ENCODE measurements around the gene FZD8.
"Not testable (repeated sequence)": the region's sequence is repeated elsewhere in the genome, so short reads cannot be mapped to it uniquely, and the experiment has no call there.

Gene FZD8, protein sequence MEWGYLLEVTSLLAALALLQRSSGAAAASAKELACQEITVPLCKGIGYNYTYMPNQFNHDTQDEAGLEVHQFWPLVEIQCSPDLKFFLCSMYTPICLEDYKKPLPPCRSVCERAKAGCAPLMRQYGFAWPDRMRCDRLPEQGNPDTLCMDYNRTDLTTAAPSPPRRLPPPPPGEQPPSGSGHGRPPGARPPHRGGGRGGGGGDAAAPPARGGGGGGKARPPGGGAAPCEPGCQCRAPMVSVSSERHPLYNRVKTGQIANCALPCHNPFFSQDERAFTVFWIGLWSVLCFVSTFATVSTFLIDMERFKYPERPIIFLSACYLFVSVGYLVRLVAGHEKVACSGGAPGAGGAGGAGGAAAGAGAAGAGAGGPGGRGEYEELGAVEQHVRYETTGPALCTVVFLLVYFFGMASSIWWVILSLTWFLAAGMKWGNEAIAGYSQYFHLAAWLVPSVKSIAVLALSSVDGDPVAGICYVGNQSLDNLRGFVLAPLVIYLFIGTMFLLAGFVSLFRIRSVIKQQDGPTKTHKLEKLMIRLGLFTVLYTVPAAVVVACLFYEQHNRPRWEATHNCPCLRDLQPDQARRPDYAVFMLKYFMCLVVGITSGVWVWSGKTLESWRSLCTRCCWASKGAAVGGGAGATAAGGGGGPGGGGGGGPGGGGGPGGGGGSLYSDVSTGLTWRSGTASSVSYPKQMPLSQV

GRCh38 chr10:35642035-35642792, at the start of gene FZD8:
FZD8 (minus strand) TSS chr10:35642296; CDS start chr10:35641429, 867 bp downstream.
- FAIRE-seq (peak; percentile 23), DNase-seq (ENCODE audit: low spot score) (peak; percentile 93)

- DNase-seq (ENCODE audit: low spot score) (no peak), FAIRE-seq (no peak)
Observed at GRCh38 chr10:35691522-35692236, 49.6 kb upstream of the FZD8 start.

- FAIRE-seq, result no peak
- DNase-seq (ENCODE audit: low spot score), result no peak
Observed at GRCh38 chr10:35690534-35690933, 48.4 kb upstream of the FZD8 start.

GRCh38 chr10:35685858-35686257, 43.8 kb upstream of the FZD8 start:
- not testable (repeated sequence) for FAIRE-seq; DNase-seq (ENCODE audit: low spot score)

DNA sequence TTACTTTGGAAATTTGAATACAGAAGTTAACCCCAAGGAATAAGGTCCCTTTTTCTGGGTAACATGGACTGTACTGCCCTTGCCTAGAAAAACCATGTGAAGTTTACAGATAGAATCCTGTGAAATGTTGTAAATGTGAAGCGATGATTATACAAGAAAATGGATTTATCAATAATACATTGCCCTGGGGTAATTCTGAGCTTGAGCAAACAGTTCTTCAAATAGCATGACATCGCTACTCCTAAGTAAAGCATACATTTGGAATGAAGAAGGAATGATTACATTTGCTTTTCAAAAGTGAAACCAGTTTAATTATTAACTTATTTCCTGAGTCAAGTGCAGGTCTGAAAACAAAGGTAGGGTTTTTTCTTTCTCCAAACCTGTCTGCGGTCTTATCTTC, 43.3 kb upstream of the FZD8 start:
- FAIRE-seq (no peak), DNase-seq (ENCODE audit: low spot score) (no peak)

DNA sequence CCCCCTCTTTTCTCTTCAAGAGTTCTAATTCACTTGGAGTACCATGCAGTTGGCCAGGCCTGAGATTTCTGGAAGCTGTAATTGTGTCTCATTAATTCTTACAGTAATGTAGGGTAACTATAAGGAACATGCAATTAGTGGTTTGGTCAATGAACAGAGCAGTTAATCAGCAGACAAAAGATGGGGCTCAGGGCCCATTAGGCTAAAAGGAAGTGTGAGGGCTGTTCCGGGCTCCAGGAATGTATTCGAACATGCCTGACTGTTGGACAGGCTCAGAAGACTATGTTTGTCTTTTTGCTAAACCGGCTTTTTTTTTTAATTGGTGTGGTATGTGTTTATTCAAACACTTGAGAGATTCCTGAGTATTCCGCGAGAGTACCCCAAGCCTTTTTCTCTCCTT, 42.5 kb upstream of the FZD8 start:
- DNase-seq (ENCODE audit: low spot score), result no peak
- FAIRE-seq, result no peak

DNA sequence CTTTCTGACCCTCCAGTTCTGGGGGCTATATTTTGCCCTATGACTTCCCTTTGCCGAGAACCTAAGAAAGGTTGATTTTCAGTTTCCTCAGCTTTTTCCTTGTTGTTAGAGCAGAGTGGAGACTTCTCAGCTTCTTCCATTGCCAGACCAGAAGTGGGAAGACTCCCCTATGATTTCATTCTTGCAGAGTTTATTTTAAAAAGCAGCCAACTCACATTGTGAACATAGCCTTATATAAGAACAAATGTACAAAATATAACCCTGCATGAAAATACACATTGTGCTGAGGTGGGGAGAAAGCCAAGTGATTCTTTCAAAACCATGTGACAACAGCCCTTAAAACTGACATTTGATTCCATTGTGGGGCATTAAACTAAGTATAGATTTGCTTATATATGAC, 33.8 kb upstream of the FZD8 start:
- DNase-seq (ENCODE audit: low spot score) (no peak), FAIRE-seq (no peak)

- FAIRE-seq (no peak), DNase-seq (ENCODE audit: low spot score) (no peak)
Observed at GRCh38 chr10:35674843-35675242, 32.7 kb upstream of the FZD8 start.

DNA sequence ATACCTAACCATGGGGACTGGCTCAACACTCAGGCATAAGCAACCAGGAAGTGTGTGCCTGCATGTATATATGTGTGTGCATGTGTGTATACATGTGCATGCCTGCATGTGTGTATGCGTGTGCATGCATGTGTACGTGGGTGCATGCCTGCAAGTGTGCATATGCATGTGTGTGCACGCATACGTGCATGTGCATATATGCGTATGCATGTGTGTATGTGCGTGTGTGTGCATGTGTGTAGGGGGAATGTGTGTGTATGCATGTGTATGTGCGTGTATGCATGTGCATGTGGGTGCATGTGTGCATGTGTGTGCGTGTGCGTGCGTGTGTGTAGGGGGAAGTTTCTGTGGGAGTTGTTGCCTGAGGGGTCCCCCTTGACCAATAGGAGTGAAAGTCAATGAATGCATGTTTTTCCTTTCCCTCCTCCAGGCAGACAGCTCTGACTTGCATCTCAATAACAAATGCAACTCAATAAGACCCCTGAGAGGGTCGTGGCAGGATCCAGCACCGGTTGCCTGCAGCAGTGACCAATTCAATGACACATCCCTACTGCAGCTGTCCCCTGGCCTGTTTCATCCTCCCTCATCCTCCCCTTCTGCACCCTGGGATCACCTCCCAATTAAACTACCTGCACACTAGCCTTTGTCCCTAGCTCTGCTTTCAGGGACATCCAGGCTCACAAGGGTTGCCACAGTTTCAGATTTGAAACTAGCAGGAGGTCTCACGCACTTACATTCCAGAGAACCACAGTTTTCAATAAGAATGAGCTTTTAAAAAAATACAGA, 27.0 kb upstream of the FZD8 start:
- no peak for DNase-seq (ENCODE audit: low spot score)
- peak; percentile 99 for FAIRE-seq

DNA sequence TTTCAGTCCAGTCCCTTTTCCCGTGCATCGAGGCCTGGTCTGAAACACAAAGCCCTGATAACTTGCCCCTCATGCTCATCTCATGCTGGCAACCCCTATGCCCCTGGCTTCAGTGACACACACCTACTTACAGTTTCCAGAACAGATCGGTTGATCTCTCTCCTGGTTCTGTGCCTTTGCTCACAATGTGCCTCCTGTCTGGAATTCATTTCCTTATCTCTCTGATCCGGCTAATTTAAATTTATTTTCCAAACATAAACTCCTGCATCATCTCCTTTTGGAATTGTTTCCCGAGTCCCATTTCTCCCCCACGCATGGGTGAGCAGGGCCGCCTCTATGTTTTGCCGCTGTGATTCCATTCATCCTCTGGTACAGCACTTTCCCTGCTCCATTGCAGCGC, 25.9 kb upstream of the FZD8 start:
- no peak for FAIRE-seq
- DNase-seq (ENCODE audit: low spot score), result no peak

DNA sequence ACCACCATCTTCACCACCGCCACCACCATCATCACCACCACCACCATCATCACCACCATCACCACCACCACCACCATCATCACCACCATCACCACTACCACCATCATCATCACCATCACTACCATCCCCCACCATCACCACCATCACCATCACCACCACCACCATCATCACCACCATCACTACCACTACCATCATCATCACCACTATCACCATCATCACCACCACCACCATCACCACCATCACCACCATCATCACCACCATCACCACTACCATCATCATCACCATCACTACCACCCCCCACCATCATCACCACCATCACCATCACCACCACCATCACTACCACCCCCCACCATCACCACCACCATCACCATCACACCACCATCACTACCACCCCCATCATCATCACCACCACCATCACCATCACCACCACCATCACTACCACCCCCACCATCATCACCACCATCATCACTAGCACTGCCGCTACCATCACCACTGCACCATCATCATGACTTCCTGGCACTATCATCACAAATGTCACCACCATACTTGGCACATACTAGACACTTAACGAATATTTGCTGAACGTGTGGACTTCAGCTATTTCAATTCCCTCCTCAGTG, 25.3 kb upstream of the FZD8 start:
- no peak for FAIRE-seq
- no peak for DNase-seq (ENCODE audit: low spot score)

GRCh38 chr10:35661236-35661635, 19.1 kb upstream of the FZD8 start:
- FAIRE-seq (no peak), DNase-seq (ENCODE audit: low spot score) (no peak)

DNA sequence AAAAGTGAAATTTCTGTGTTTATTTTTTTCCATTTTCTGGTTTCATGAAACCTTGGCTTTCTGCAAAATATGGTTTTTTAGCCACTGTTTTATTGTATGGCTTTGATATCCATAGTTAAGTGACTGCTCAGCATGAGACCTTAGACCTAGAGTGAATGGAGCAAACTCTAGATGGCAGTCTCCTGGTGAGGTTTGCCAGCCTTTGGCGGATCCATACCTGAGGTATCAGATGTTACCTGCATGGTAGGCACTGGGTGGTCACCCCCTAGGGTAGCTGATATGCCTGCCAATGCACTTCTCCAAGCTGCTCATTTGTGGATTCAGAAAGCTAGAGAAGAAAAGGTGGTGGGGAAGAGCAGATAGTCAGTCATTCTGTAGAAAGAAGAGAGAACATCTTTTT, 17.4 kb upstream of the FZD8 start:
- no peak for DNase-seq (ENCODE audit: low spot score)
- FAIRE-seq, result no peak

GRCh38 chr10:35657621-35658020, 15.5 kb upstream of the FZD8 start:
- DNase-seq (ENCODE audit: low spot score) (no peak), FAIRE-seq (no peak)

- DNase-seq (ENCODE audit: low spot score) (no peak), FAIRE-seq (no peak)
Observed at GRCh38 chr10:35652824-35653223, 10.7 kb upstream of the FZD8 start.

DNA sequence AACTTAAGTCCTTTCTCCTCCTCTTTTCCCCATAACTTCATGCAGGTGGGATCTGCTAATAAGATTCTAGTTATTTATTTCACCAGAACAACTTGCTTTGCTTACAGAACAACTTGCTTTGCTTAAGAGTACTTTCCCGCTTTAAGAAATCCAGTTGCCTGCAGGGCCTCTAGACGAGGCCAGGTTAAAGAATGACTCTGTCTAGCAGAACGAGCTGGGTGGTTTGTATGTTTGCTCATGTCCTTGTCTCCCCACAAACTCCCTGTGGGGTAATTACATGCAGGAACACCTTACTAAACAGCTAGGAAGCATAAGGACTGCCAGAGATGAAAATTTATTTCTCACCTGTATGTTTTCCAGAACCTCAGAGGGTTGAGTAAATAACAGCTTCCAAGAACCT, 8.8 kb upstream of the FZD8 start:
- FAIRE-seq (no peak), DNase-seq (ENCODE audit: low spot score) (no peak)

DNA sequence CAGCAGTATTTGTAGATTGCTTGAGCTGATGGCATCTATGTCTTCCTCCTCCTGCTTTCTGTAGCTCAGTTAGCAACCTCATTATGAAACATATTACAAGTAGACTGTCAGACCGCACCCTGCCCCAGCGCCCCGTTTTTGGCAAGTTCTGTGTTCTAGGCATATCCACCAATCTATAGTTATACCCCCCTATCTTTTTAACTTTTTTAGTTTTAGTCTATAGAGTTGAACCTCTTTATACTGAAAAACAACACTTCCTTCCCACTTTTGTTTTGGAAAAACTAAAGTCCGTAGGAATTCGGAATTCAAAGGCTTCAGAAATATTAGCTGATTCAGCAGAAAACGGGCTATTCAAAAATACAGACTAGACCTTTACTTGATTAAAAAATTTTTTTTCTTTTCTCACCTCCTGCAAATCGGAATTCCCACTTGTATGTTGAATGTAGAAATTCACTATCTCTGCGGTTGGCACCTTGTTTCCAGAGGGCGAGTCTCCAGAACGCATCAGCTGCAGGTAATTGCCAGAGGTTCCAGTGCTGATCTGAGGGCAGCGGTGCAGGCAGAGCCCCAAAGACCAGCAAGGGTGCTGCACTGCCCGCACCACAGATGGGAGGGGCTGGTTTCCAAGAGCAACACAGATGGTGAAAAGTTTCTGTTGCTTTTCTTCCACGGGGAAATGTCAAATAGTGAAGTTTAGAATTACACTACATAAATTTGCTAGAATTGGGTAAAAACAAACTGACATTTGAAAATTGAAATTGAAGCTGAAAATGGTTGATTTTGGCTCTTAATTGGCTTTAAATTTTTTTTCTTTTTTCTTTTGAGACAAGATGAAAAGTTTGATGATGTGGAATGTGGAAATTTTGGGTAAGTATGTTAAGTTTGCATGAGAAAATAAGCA, 2.2 kb upstream of the FZD8 start:
- FAIRE-seq, result no peak
- DNase-seq (ENCODE audit: low spot score), result no peak

GRCh38 chr10:35643151-35644049, 1.3 kb upstream of the FZD8 start:
- DNase-seq (ENCODE audit: low spot score), result peak; percentile 64
- FAIRE-seq, result no peak
